Activated CD4-positive, alpha-beta T cell treated with anti-CD3 and anti-CD28 coated beads, Interleukin-2, amount 10 ng/mL, durations not matched to agents 24 days and 14 days (primary cell): ENCODE data around the gene RASGRP4. TPM values are rescaled to one million over a fixed set of nuclear protein-coding genes. Genes with fewer than 3 reads are reported as not detected.
"Not testable (repeated sequence)": the region's sequence is repeated elsewhere in the genome, so short reads cannot be mapped to it uniquely, and the experiment has no call there.

Experiments
- DNase-seq: peaks from one replicate; pipeline ENCODE4 v3.0.0; 2022
- H3K27ac Mint-ChIP-seq: one replicate; pipeline ENCODE4 v1.8.0; 2022; ENCODE audit warnings: mild to moderate bottlenecking, mixed read lengths
- H3K27me3 Mint-ChIP-seq: one replicate; pipeline ENCODE4 v1.8.0; 2022; ENCODE audit warnings: mixed read lengths
- H3K36me3 Mint-ChIP-seq: one replicate; pipeline ENCODE4 v1.8.0; 2022; ENCODE audit warnings: low read depth, mild to moderate bottlenecking, mixed read lengths
- H3K4me1 Mint-ChIP-seq: one replicate; pipeline ENCODE4 v1.8.0; 2021; ENCODE audit warnings: mixed read lengths
- H3K4me3 Mint-ChIP-seq: one replicate; pipeline ENCODE4 v1.8.0; 2022; ENCODE audit warnings: mild to moderate bottlenecking, moderate library complexity, mixed read lengths
- H3K9me3 Mint-ChIP-seq: one replicate; pipeline ENCODE4 v1.8.0; 2021; ENCODE audit warnings: mixed read lengths
- intact Hi-C: fragments of 100-400 bp; cut with micrococcal nuclease; formaldehyde crosslinking; loops from one replicate; pipeline ENCODE4 v1.15.1; 2023
- total RNA-seq: library from RNA; stranded (reverse); gene quantifications from 2 replicates; pipeline ENCODE4 v1.2.3, GENCODE V29; 2022

Gene RASGRP4
- total RNA-seq, 1 donor from 2014 or later = 2.1 TPM

DNA sequence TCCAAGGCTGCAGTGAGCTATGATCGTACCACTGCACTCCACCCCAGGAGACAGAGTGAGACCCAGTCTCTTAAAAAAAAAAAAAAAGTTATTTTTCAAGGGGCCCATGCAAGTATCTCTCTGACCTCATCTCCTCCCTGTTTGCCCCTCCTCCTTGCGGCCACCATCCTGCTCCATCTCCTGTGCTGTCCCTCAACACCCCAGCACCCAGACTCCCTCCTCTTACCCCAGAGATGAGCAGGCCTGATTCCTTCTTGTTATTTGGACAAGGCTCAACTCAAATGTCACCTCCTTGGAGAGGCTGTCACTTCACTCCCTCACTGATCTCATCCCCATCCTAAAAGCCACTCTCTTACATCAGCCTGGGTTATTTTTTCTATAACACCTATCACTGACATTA is 11.9 kb upstream of the RASGRP4 start:
- Mint-ChIP-seq H3K4me1 (peaks cover 12% of the 10 kb centered on the region), H3K36me3 (no peaks in the 10 kb centered on the region), H3K4me3 (no peak overlapping the region), H3K27ac (no peak overlapping the region), H3K9me3 (no peaks in the 10 kb centered on the region), H3K27me3 (peaks cover 13% of the 10 kb centered on the region)
- intact Hi-C loops = no loop called here
- DNase-seq = no peak

- intact Hi-C loops = no loop called here
- Mint-ChIP-seq H3K4me1 (peaks cover 12% of the 10 kb centered on the region), H3K9me3 (no peaks in the 10 kb centered on the region), H3K27ac (no peak overlapping the region), H3K27me3 (peaks cover 13% of the 10 kb centered on the region), H3K4me3 (no peak overlapping the region), H3K36me3 (no peaks in the 10 kb centered on the region)
- no peak for DNase-seq
Measured at GRCh38 chr19:38437295-38437694, 11.3 kb upstream of the RASGRP4 start.

DNA sequence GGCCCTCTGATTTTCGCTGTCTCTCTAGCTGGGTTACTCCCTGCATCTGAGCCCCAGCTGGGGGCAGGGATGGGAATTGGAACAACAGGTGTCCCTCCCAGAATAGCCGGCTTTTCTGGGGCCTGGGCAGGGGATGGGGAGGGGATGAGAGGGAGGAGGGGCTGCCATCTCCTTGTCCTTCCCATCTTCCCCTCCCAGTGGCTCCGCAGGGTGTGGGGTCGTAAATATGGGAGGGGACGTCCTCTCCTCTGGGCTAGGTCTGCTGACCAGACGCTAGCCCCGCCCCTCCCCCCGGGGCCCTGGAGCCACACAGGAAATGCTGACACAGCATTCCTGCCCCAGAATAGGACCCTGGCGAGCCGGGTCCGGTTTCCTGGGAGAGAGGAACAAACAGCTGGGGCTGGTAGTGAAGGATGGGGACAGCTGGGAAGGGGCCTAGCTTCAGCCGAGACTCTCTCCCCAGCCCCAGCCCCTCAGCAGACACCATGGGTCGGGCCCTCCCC is 8.6 kb upstream of the RASGRP4 start:
- Mint-ChIP-seq H3K27ac (peak overlapping the region; percentile 74), H3K27me3 (peaks cover 15% of the 10 kb centered on the region), H3K4me3 (peak overlapping the region; percentile 53), H3K9me3 (no peaks in the 10 kb centered on the region), H3K36me3 (no peaks in the 10 kb centered on the region), H3K4me1 (peaks cover 13% of the 10 kb centered on the region)
- intact Hi-C loops = no loop called here
- DNase-seq = no peak

DNA sequence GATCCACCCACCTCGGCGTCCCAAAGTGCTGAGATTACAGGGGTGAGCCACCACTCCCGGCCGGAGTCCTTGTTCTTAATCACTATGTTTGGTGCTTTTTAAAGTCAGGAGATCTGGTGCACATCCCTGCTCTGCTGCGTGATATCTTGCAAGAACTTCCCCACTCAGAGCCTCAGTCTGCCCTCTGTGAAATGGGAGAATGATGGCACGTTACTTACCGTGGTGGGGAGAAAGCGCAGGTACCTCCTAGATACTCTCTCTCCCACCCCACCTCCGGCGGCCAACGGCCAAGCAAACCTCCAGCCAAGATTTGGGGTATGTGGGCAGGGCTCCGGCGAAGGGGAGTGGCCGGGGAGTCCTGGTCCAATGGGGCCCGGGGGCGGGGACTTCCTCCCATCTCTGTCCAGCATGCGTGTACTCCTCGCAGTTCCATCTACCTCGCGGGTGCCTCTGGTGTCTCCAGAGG is 7.3 kb upstream of the RASGRP4 start, which contains the start of gene RYR1:
Gene RYR1 (plus strand): TSS at position 424 of the 466 bp plus-strand sequence. CDS start 139 bp downstream, outside the sequence.
- Mint-ChIP-seq H3K9me3 (no peaks in the 10 kb centered on the region), H3K4me3 (peak within 1 kb of the TSS; percentile 53), H3K4me1 (peaks cover 21% of the 10 kb centered on the region), H3K36me3 (no peaks in the 10 kb centered on the region), H3K27me3 (peaks cover 15% of the 10 kb centered on the region), H3K27ac (peak within 1 kb of the TSS; percentile 74)
- DNase-seq = peak; percentile 87
- intact Hi-C loops = no loop called here

- Mint-ChIP-seq H3K4me3 (no peak overlapping the region), H3K9me3 (no peaks in the 10 kb centered on the region), H3K27ac (peak overlapping the region; percentile 53), H3K4me1 (peaks cover 34% of the 10 kb centered on the region), H3K36me3 (no peaks in the 10 kb centered on the region), H3K27me3 (peaks cover 12% of the 10 kb centered on the region)
- DNase-seq = no peak
- intact Hi-C loops = no loop called here
Measured at GRCh38 chr19:38430931-38431330, 4.9 kb upstream of the RASGRP4 start.

- intact Hi-C loops = no loop called here
- H3K4me1 Mint-ChIP-seq = peaks cover 36% of the 10 kb centered on the region
- no peaks in the 10 kb centered on the region for H3K9me3 Mint-ChIP-seq
- peak overlapping the region; percentile 94 for H3K27ac Mint-ChIP-seq
- H3K27me3 Mint-ChIP-seq = peaks cover 12% of the 10 kb centered on the region
- H3K4me3 Mint-ChIP-seq = peak overlapping the region; percentile 59
- no peaks in the 10 kb centered on the region for H3K36me3 Mint-ChIP-seq
- DNase-seq = no peak
Measured at GRCh38 chr19:38429811-38430156, 3.8 kb upstream of the RASGRP4 start.

DNA sequence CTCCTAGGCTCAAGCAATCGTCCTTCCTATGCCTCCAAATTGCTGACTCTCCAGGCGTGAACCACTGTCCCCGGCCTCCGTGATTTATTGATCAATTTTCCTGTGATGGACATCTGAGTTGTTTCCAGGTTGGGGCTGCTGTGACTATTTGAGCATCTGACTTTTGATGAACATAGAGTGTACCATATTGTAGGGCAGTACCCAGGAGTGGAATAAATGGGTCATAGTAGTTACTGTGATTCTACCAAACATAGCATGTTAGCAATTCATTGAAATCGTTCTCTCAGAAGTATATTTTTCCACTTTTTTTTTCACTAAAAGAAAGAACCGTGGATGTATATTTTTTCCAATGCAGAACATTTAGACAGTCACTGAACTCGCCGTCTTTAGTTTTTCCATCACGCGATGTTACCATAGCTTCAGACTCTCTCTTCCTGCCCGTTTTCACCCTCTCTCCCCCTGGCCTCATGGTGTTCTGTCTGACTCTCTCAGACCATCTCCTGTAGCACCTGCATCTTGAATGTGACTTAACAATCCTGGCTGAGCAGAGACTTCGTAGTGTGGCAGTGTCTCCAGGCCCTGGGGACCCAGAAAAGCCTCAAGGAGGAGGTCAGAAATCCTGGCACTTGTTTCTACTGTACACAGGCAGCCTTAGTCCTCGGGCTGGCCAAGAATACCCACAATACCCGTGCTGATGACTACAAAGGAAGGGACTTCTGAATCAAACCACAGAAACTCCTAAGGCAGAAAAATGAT is 3.2 kb upstream of the RASGRP4 start:
- peak overlapping the region; percentile 94 for H3K27ac Mint-ChIP-seq
- peaks cover 34% of the 10 kb centered on the region for H3K4me1 Mint-ChIP-seq
- H3K9me3 Mint-ChIP-seq = no peaks in the 10 kb centered on the region
- peaks cover 9% of the 10 kb centered on the region for H3K27me3 Mint-ChIP-seq
- DNase-seq = peak; percentile 67
- intact Hi-C loops = no loop called here
- no peaks in the 10 kb centered on the region for H3K36me3 Mint-ChIP-seq
- peak overlapping the region; percentile 59 for H3K4me3 Mint-ChIP-seq

GRCh38 chr19:38427035-38427677 is 1.1 kb upstream of the RASGRP4 start:
- not testable (repeated sequence) for H3K9me3 Mint-ChIP-seq, H3K36me3 Mint-ChIP-seq, H3K27me3 Mint-ChIP-seq
- intact Hi-C loops = loop anchor here (2.0 kb wide), 1 partner anchor 24 kb away; the partner anchor contains the start of gene FAM98C
- Mint-ChIP-seq H3K4me3 (peak overlapping the region; percentile 21), H3K27ac (peak overlapping the region; percentile 83), H3K4me1 (peaks cover 27% of the 10 kb centered on the region)
- peak; percentile 76 for DNase-seq

DNA sequence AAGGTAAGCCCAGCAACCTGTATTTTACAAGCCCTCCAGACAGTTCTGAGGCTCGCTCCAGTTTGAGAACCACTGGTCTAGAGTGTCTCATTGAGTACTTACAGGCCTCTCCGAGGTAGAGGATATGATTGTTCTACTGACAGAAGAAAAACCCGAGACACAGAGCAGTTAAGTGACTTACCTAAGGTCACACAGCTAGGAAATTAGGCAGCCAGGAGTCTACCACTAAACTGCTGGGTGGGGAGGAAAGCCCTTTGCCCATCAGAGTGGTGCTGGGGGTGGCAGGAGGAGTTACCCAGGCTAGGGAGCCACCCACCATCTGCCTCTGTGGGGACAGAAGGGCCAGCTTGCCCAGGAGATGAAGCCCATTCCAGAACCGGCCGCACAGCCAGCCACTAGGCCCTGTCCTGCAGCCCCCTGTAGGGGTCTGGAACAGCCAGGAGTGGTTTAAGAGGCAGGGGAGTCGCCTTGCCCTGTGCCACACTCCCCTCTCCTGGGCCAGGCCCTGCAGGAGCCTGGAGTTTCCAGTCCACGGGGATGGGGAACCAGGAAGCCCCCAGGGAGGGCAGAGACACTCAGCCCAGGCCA is 703 bp downstream of the RASGRP4 start:
- no peaks in the 10 kb centered on the region for H3K27me3 Mint-ChIP-seq
- no peaks in the 10 kb centered on the region for H3K9me3 Mint-ChIP-seq
- no peaks in the 10 kb centered on the region for H3K36me3 Mint-ChIP-seq
- peak overlapping the region; percentile 84 for H3K27ac Mint-ChIP-seq
- DNase-seq = no peak
- peaks cover 25% of the 10 kb centered on the region for H3K4me1 Mint-ChIP-seq
- H3K4me3 Mint-ChIP-seq = peak overlapping the region; percentile 40
- intact Hi-C loops = no loop called here

- Mint-ChIP-seq H3K4me3 (no peak overlapping the region), H3K27me3 (no peaks in the 10 kb centered on the region), H3K27ac (no peak overlapping the region), H3K36me3 (no peaks in the 10 kb centered on the region), H3K4me1 (peaks cover 20% of the 10 kb centered on the region), H3K9me3 (no peaks in the 10 kb centered on the region)
- DNase-seq = no peak
- intact Hi-C loops = no loop called here
Measured at GRCh38 chr19:38424272-38424671, 1.7 kb downstream of the RASGRP4 start.

- Mint-ChIP-seq H3K4me1 (peaks cover 20% of the 10 kb centered on the region), H3K36me3 (no peaks in the 10 kb centered on the region), H3K9me3 (no peaks in the 10 kb centered on the region), H3K4me3 (no peak overlapping the region), H3K27me3 (no peaks in the 10 kb centered on the region), H3K27ac (no peak overlapping the region)
- intact Hi-C loops = no loop called here
- no peak for DNase-seq
Measured at GRCh38 chr19:38422438-38422837, 3.6 kb downstream of the RASGRP4 start.

DNA sequence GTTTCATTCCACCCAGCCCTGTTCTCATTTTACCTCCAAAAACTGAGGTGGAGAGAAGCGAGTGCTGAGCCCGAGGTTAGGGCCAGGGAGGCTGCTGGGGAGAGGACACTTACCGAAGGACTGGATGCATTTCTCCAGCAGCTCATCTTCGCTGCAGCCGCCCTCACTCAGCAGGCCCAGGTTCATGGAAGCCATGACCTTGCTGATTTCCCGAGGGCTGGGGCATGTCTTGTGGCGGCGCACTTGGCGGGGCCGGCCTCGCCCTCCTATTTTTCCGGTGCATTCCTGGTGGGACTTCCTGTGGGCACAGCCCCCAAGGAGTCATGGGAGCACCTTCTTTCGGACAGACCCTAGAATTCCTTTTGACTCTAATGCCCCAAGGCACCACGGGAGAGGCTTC is 4.2 kb downstream of the RASGRP4 start:
- Mint-ChIP-seq H3K36me3 (no peaks in the 10 kb centered on the region), H3K9me3 (no peaks in the 10 kb centered on the region), H3K27me3 (no peaks in the 10 kb centered on the region), H3K4me3 (no peak overlapping the region), H3K27ac (no peak overlapping the region), H3K4me1 (peaks cover 21% of the 10 kb centered on the region)
- intact Hi-C loops = no loop called here
- DNase-seq = no peak

- H3K27me3 Mint-ChIP-seq = no peaks in the 10 kb centered on the region
Measured at GRCh38 chr19:38420935-38421334, 5.1 kb downstream of the RASGRP4 start.

More at GRCh38 chr19:38420935-38421334, 5.1 kb downstream of the RASGRP4 start:
- Mint-ChIP-seq H3K4me1 (peaks cover 21% of the 10 kb centered on the region), H3K27ac (no peak overlapping the region), H3K36me3 (no peaks in the 10 kb centered on the region), H3K4me3 (no peak overlapping the region), H3K9me3 (no peaks in the 10 kb centered on the region)
- intact Hi-C loops = no loop called here
- no peak for DNase-seq
